NCI-H446 treated with DMSO at 0.1 percent for 48 hours (cell line): ENCODE results near the gene ITGA2.
A peak's percentile ranks its signal among the peaks of the same experiment; 100 is the strongest.

Source experiments
- DNase-seq: peaks from one replicate; lab custom pipeline; 2025; lab: John Stamatoyannopoulos, UW

Gene ITGA2

DNA sequence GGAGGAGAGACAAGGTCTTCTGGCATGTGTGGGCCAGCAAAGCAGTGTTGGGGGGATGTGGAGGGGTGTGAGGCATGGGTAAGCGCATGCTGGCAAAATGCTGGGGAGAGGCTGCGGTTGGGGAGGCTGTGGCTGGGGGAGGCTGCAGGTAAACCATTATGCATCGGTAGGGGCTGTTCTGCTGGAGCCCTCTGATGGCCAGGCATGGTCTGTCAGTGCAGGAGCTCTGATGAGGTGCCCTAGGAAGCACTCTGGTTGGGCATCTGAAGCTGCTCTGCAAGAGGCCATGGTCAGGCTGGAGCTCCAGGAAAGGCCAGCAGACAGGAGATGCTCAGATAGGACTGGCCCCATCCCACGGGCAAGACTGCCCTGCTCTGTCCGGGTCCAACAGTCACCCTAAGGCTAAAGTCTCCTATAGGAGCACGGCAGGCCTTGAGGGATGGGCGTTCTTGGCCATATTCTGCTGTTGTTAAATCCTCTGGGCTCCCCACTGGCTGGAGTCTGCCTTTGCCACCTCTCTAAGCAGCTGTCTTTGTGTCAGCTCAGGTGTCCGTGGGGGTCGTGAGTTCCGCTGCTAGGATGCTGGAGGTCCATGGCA is 28.7 kb downstream of the ITGA2 start:
- DNase-seq, result no peak

DNA sequence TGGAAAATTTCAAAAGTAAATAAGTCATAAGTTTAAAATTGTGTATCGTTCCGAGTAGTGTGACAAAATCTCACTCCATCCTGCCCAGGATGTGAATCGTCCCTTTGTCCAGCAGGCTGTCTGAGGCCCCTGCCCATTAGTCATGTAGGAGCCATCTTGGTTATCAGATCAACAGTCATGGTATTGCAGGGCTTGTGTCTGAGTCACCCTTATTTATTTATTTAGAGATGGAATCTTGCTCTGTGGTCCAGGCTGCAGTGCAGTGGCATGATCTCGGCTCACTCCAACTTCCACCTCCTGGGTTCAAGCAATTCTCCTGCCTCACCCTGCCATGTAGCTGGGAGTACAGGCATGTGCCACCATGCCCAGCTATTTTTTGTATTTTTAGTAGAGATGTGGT is 30.2 kb downstream of the ITGA2 start:
- no peak for DNase-seq

DNA sequence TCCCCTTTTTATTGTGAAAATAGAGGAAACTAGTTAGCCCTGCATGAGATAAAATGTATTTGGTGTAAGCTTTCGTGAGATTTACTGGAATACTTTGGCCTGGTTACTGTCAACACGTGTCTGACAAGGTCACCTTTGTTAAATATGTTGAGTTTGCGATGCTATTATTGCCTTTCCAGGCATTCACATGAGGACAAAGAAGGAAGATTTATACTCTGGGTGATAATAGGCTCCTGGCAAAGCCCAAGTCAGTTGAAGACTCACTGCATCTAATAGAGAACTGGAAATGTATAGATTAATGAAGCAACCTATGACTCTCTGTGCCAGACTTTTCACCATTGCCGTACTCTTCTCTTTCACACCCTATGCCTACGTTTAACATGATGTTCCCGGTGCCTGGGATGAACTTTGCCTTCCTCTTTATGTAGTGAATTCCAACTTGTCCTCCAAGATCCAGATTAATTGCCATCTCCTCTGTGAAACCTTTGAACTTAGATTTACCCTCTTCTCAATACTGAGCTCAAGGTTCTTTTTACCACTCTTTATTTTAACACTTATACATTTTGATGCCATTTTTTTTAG is 33.9 kb downstream of the ITGA2 start:
- no peak for DNase-seq

DNA sequence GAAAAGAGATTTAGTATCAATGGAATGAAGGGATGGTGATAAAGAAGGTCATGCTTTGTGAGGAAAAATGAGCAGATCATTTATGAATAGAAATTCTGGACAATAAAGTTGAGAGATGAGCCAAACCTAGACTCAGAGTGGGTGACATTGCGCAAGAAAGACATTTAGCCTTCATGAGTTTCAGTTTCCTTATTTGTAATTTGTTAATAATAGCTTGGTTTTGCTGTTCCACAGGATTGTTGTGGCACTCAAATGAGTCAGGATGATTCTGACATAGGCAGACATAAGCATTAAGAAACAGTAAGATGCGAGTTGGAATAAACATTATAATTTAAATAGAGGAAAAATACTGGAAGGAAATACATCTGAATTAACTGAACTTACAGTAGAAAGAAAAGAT is 34.8 kb downstream of the ITGA2 start:
- no peak for DNase-seq

DNA sequence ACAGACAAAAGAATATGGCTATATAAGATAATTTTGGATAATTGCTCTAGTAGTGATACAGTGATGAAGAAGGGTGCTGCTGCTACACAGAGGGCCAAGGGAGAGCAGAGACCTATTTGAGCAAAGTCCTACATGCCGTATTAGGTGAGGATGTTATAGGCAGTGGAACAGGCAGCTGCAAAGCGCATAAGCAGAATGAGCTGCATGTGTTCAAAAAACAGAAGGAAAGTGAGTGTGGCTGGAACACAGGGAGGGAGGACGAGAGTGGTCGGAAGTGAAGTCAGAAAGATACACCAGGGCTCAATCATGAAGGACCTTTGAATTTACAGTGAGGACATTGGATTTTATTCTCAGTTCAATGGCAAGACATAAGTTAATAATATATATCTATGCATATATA is 35.4 kb downstream of the ITGA2 start:
- DNase-seq, result no peak

DNA sequence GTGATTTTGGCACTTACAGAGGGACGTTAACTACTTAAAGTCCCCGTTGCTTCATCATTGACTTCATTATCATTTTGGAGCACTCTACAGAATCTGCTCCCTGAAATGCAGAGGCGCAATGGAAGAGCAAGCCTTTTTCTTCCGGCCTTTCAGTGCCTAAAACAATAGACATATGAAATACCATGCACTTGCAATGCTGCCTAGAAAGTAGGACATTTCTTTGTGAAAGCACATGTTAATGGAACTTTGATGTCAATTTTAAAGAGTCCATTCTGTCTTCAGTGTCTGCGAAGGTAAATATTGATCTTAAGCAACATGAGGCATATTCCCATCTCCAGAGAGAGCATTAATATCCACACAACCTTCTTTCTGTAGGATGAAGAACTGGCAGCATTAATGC is 36.3 kb downstream of the ITGA2 start:
- no peak for DNase-seq

DNA sequence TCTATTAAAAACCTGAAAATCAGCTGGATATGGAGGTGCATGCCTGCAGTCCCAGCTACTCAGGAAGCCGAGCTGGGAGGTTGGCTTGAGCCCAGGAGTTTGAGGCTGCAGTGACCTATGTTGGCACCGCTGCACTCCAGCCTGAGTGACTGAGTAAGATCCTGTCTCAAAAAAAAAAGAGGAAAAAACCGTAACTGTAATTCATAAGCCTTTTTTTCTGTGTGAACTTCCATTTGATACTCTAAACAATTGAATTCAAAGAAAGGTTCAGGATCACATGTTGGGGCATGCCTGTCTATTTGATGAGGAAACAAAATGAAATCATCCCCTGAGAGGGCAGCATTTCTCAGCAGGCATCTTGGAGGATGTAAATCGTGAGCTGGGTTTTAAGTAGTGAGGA is 38.8 kb downstream of the ITGA2 start:
- DNase-seq, result no peak

DNA sequence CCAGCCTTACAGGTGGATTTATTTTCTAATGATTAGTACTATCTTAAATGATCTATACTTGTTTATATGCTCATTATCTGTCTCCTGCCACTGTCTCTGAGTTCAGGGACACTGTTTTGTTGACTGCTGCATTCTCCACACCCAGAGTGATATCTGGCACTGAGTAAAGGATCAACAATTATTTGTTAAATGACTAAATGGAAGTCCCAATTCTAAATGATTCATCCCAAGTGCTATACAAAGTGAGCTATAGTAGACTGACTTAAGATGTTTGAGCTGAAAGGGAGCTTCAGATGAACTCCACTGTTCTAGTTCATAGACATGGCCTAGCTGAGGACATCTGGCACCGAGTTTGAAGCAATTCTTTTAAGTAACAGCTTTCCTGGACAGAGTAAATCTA is 40.5 kb downstream of the ITGA2 start:
- no peak for DNase-seq

DNA sequence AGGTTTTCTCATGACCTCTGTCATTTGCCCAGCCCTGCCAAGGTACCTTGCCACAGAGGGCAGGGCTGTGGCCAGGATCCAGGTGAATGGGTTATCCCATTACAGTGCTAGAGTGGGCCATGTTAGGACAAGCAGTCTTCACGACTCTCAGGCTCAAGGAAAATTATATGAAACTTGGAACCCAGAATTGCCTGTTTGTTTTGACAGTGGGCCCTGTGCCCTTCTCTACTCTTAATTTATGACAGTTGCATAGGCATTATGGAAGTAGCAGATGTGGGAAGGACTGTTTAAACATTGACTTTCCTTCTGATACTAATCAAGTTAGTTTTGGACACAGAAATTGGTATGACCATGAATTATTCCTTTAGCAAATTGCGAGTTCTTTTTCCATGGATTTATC is 41.7 kb downstream of the ITGA2 start:
- peak; percentile 17 for DNase-seq

DNA sequence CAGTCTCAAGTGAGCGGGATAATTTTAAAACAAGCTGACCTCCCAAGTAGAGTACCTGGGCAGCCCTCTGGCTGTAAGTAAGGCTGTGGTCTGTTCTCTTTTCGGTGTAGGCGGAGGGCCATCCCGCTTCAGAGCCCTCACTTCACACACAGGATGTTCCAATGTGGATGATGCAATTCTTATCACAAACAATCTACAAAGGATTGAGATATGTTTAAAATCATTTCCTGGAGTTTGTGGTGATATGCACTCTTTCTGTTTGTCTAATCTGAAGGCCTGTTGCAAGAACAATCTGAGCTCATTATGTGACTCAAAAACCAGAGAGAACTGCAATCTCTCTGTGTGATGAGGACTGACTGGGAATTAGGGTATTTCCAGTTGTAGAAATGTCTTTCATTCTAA is 42.5 kb downstream of the ITGA2 start:
- DNase-seq, result no peak

DNA sequence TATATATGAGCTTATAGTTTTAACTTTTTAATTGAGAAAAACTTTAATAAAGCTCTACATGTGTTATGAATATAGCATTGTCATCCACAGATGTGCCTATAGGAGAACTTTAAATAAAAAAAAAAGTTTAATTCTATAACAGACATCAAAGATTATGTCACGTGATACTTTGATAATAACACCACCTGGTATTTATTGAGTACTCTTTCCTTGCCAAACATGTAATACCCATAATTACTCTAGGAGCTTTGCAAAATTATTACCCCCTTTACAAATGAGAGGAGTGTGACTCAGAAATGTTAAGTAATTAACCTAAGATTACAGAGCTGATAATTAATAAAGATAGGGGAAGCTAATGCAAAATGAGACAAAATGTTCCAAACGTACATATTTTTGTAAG is 43.0 kb downstream of the ITGA2 start:
- no peak for DNase-seq

DNA sequence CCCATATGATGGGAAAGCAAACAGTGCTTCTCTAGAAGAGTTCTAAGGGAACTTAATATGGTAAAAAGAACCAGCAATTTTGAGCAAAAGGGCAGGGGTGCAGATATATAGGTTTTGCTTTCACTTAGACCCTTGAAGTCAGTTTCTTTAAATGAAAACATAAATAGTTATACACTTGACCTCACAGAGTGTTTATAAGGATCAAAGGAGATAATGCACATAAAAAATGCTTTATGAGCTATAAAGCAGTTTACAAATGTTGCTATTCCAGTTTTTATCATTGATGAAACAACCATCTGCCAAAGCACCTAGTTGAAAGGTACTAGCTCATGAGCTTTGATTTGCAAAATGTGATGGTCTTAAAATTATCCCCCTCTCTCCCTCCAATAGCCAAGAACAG is 45.7 kb downstream of the ITGA2 start:
- DNase-seq, result no peak

DNA sequence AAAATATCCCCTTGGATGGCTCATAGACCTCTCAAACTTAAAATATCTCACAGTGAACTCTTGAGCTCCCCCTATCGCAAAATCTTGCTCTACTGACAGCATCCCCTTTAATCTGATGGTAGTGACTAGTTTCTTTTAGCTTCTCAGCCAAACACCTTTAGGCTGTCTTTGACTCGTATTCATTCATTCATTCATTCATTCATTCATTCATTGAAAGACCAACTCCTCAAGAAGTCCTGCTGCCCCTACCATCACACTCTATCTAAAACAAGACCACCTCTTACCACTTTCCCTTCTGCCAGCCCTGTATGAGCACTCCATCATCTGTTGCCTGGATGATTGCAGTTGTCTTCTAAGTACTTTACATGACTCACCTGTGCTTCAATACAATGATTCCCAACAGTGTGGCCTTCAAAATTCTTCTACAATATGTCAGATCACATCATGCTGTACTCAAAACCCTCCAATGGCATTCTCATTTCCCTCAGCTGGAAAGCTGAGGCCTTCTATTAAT is 46.8 kb downstream of the ITGA2 start:
- no peak for DNase-seq

DNA sequence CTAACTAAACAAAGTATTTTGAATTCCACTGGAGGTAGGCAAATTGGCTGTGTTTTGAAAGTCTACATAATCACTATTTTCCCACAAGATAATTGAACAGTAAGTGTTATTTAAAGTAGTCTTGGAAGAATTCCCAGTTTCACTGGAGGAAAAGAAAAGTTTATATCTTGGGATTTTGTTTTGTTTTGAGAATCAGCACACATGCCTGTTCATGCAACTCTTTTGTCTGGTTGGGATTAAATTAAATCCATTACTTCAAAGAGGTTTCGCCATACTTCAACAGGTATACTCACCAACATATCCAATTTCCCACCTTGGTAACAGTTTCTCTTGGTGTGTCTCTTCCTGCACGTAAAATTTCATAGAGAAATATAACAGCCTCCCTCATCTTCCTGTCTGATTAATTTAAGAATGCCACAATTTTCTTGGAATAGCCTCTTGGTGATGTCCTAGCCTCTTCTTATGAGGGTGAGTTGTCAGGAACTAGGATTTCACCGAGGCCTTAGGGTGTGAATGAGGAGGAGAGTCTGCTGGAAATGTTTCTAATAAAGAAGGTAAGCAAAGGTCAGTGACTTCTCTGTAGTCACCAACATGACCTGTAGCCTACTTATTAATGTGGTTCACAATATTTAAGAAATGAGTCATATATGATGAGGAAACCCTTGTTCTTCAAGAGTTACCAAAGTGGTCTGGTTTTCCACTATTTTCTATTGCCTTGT is 48.1 kb downstream of the ITGA2 start:
- DNase-seq, result no peak

DNA sequence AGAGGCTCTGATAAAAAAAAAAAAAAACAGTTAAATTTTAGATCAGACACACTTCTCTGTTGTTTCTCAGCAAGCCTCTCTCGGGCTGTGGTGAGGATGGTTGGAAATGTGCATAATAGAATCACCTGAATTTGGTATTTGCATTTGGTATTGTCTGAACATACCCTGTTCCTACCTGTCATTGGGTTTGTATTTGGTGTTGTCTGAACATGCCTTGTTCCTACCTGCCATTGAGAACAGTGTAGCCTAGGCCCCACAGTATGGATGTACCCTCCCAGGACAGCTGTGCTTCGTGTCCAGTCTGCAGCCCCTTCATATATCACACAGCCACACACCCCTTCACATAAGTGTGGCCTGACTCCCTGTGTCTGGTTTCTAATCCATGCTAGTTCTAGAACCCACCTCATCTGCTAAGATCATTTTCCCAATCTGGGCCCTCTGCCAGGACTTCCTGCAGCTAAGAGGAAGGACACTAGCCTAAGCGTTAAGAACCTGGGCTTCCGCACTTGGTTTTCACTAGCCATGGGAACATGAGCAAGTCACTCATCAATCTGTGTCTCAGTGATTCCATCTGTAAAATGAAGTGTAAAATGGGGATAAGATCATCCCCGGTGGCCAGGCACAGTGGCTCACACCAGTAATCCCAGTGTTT is 49.2 kb downstream of the ITGA2 start:
- no peak for DNase-seq

DNA sequence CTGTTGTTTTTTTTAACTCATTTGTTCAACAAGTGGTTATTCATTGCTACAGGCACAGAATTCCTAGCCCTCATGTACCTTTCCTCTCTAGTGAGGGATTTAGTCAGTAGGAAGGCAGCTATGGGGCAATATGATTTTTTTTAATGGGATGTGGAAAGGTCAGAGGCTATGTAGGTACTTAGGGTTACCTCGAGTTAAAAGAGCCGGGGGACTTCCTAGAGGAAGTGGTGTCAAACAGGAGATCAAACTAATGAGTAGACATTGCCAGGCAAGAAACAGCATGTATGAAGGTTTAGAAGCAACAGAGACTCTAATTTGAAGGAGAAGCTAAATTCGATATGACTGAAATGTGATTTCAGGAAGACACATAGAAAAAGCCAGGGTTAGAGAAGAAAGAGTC is 50.7 kb downstream of the ITGA2 start:
- DNase-seq, result no peak

DNA sequence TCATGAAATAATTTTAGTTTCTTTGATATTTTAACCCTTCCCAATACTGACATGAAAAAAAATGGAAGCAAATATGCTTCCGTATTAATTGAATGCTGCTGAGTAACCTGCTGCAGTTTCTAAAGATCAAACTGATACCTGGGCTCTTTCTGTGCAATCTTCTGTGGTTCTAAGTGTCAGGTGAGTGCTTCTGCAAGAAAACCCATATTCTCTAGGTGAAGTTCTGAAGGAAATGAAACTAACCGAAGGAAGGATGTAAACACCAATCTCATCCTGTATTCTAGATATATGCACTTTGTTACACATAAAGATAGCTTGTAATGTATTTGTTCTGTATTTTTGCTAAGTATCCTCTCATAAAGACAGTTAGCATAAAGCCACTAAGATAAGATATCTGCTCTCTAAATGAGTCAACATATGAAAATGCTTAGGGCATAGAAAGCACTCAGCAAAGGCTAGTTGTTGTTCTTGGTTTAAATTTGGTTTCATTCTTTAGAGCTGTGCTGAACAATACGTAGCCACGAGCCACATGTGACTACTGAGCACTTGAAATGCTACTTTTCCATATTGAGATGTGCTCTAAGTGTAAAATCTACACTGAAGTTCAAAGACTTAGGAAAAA is 52.0 kb downstream of the ITGA2 start:
- DNase-seq, result no peak

DNA sequence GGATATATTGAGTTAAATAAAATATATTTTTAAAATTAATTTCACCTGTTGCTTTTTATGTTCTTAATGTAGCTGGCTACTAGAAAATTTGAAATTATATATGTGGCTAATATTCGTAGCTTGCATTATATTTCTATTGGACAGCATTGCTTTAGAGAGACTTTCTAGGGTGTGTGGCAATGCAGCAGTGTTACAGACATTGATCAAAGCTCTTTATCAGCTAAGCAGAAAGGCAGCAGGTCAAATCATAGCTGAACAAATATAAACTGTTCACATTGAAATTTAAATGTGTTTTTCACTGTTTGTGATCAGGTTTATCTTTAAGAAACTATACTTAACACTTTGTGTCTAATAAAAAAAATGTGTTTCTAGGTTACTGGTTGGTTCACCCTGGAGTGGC is 52.6 kb downstream of the ITGA2 start:
- DNase-seq, result no peak

DNA sequence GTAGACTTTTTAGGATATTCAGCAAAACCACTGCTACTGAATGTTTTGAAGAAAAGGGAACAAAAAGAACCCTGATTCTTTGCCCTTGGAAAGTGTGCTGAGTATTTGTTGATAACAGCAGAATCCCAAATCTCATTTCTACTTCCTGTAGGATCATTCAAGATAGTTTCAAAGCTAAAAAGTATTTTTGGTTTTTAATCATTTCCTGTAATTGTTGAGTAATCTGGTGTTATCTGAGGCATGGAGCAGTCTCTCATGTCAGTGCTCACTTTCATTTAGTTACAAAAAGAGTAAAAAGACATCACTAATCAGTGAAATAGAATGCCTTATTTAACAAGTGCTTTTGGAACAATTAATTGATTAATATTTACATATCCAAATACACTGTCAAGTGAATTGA is 56.1 kb downstream of the ITGA2 start:
- DNase-seq, result no peak

DNA sequence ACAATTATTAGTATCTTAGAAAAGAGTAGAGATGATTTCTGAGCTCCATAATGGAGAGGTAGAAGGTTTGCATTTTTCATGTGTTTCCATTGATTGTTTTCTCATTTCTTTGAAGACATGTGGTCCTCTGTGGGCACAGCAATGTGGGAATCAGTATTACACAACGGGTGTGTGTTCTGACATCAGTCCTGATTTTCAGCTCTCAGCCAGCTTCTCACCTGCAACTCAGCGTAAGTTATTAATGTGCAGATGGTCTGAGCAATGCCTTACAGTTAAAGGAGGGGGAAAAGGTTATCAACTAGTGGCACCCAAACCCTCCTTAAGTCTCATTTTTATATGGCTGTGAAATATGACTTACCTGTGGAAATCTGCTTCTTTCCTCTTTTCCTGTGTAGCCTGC is 59.1 kb downstream of the ITGA2 start:
- no peak for DNase-seq

DNA sequence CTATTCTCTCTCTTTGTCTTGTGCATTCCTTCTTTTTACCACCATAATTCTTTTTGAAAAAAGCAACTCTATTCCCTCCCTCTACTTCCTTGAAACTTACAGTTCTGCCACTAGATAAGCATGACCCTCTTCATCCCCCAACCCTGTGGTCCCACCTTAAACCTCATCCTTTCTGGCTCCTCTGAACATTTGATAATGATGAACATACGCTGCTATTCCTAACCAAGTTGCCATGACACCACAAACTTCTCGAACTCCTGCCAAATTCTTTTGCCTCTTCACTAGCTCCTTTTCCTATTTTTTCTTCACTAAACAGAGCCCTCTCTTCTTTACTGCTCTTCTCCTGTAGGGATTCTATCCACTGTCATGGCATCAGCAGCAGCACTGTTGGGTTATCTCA is 63.3 kb downstream of the ITGA2 start:
- no peak for DNase-seq

DNA sequence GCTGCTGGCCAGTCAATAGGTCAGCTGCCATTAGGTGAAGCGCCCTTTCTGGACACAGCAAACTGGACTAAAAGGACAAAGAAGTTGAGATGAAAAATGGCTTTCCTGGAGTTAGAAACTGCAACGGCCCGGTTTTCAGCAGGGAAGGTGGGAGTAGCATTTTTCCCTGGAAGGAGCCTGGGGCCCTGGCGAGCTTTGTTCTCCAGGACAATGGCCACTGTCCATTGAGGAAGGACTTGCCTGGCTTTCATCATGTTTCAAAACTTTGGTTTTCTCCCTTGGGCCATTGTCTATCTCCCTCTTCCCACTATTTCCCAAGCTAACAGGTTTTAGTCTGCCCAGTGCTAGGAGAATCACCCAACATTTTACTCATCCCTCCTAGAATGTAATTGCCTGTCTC is 64.2 kb downstream of the ITGA2 start:
- no peak for DNase-seq

DNA sequence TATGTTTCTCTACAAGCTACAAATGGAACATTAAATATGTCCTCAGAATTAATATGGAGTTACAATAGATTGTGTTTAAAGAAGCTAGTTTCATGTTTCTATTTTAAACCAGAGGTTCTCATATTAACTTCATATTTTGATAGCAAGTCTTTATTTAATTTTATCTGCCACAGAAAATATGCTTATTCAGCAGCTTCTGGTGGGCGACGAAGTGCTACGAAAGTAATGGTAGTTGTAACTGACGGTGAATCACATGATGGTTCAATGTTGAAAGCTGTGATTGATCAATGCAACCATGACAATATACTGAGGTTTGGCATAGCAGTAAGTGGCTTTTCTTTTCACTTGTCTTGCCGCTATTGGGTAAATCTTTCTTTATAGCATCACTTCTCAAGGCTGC is 66.2 kb downstream of the ITGA2 start:
- no peak for DNase-seq
